Measurements from ENCODE around the gene DOK4. TPM values are rescaled to one million over a fixed set of nuclear protein-coding genes. Genes with fewer than 3 reads are reported as not detected.
A peak's percentile ranks its signal among the peaks of the same experiment; 100 is the strongest.

Gene DOK4
- total RNA-seq, 1 experiment from 2014 or later, result 4.9 TPM

DNA sequence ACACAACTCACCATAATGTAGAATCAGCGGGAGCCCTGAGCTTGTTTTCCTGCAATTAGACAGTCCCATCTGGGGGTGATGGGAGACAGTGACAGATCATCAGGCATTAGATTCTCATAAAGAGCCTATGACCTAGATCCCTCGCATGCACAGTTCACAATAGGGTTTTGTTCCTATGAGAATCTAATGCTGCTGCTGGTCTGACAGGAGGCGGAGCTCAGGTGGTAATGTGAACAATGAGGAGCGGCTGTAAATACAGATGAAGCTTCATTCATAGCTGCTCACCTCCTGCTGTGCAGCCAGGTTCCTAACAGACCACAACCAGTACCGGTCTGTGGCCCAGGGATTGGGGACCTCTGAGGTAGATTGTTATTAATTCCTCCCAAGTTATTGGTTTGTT lies 2.9 kb upstream of the DOK4 start:
- Histone ChIP-seq H4K20me1 (ENCODE audit: low read length) (no peaks in the 10 kb centered on the region), H3K4me1 (ENCODE audit: insufficient read depth, low read length) (no peaks in the 10 kb centered on the region; the same call in 1 of the 2 replicates), H3K9me2 (replicated peaks; ENCODE audit: low read length) (no peaks in the 10 kb centered on the region), H3K27me3 (ENCODE audit: low read length) (no peaks in the 10 kb centered on the region), H3K9me3 (ENCODE audit: low read length) (no peaks in the 10 kb centered on the region), H3K4me2 (ENCODE audit: low read length) (no peak overlapping the region), H2AFZ (ENCODE audit: low read length) (no peak overlapping the region), H3K27ac (ENCODE audit: low read length) (no peak overlapping the region), H3K79me2 (ENCODE audit: low read length) (no peaks in the 10 kb centered on the region), H3K4me3 (ENCODE audit: low read length) (no peak overlapping the region), H3K36me3 (ENCODE audit: low read depth, low read length) (no peaks in the 10 kb centered on the region), H3K9ac (ENCODE audit: low read length) (no peak overlapping the region), H3F3A (ENCODE audit: low read length, unreplicated experiment) (no peaks in the 10 kb centered on the region)
- BruUV-seq (replicated peaks), result no TSS peak
- no peak for DNase-seq
- TF ChIP-seq EZH2phosphoT487 (IDR thresholded peaks at IDR 0.05; ENCODE audit: borderline replicate concordance, low read length) (no peak), EZH2 (IDR thresholded peaks at IDR 0.05; ENCODE audit: low read length, unreplicated experiment) (no peak)
- TF ChIP-seq, protein P1, sequence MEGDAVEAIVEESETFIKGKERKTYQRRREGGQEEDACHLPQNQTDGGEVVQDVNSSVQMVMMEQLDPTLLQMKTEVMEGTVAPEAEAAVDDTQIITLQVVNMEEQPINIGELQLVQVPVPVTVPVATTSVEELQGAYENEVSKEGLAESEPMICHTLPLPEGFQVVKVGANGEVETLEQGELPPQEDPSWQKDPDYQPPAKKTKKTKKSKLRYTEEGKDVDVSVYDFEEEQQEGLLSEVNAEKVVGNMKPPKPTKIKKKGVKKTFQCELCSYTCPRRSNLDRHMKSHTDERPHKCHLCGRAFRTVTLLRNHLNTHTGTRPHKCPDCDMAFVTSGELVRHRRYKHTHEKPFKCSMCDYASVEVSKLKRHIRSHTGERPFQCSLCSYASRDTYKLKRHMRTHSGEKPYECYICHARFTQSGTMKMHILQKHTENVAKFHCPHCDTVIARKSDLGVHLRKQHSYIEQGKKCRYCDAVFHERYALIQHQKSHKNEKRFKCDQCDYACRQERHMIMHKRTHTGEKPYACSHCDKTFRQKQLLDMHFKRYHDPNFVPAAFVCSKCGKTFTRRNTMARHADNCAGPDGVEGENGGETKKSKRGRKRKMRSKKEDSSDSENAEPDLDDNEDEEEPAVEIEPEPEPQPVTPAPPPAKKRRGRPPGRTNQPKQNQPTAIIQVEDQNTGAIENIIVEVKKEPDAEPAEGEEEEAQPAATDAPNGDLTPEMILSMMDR (conservative IDR thresholded peaks at IDR 0.05; ENCODE audit: low read depth, low read length), result no peak
- ChIA-PET POLR2A (ENCODE audit: unreplicated experiment) (no interaction called here), CTCF (no interaction called here)
- intact Hi-C loops (cut with micrococcal nuclease), result no loop called here
- ATAC-seq, result no peak

- ChIA-PET CTCF (interaction anchor here (0.6 kb wide), 1 partner anchor 13 kb away, joined by 4 read pairs; no protein-coding TSS in a partner anchor), POLR2A (ENCODE audit: unreplicated experiment) (no interaction called here)
- Histone ChIP-seq H3K4me3 (ENCODE audit: low read length) (peak overlapping the region; percentile 37; the same call in 1 of the 2 replicates), H3K4me2 (ENCODE audit: low read length) (peak overlapping the region; percentile 59; the same call in 1 of the 2 replicates), H3K79me2 (ENCODE audit: low read length) (no peaks in the 10 kb centered on the region), H3K27ac (ENCODE audit: low read length) (no peak overlapping the region), H3K4me1 (ENCODE audit: insufficient read depth, low read length) (no peaks in the 10 kb centered on the region; the same call in 1 of the 2 replicates), H3K9ac (ENCODE audit: low read length) (no peak overlapping the region), H3K9me2 (replicated peaks; ENCODE audit: low read length) (no peaks in the 10 kb centered on the region), H3K9me3 (ENCODE audit: low read length) (no peaks in the 10 kb centered on the region), H3F3A (ENCODE audit: low read length, unreplicated experiment) (no peaks in the 10 kb centered on the region), H4K20me1 (ENCODE audit: low read length) (no peaks in the 10 kb centered on the region), H2AFZ (ENCODE audit: low read length) (peak overlapping the region; percentile 53), H3K27me3 (ENCODE audit: low read length) (no peaks in the 10 kb centered on the region), H3K36me3 (ENCODE audit: low read depth, low read length) (no peaks in the 10 kb centered on the region)
- ATAC-seq (no peak), DNase-seq (no peak)
- no TSS peak for BruUV-seq (replicated peaks)
- intact Hi-C loops (cut with micrococcal nuclease), result no loop called here
- TF ChIP-seq EZH2 (IDR thresholded peaks at IDR 0.05; ENCODE audit: low read length, unreplicated experiment) (no peak), EZH2phosphoT487 (IDR thresholded peaks at IDR 0.05; ENCODE audit: borderline replicate concordance, low read length) (no peak)
- TF ChIP-seq, protein P1 (conservative IDR thresholded peaks at IDR 0.05; ENCODE audit: low read depth, low read length), result no peak
Observed at GRCh38 chr16:57486858-57487834, 853 bp upstream of the DOK4 start.
